Activated CD8-positive, alpha-beta T cell treated with anti-CD3 and anti-CD28 coated beads for 36 hours (primary cell): ENCODE results near the gene SLC25A48. TPM values are rescaled to one million over a fixed set of nuclear protein-coding genes. Genes with fewer than 3 reads are reported as not detected.

ENCODE experiments used
- ATAC-seq: fragments of 200-7000 bp; cut with Tn5 transposase; one replicate; pipeline ENCODE4 v1.10.0; 2021; ENCODE audit warnings: mild to moderate bottlenecking, moderate library complexity
- CTCF ChIA-PET: fragments of 350-600 bp; sonication (Branson Sonifier 250); formaldehyde crosslinking; loops from one replicate; lab custom pipeline; 2021; ENCODE audit warnings: antibody characterized with exemption; lab: Charles Lee
- POLR2A ChIA-PET: fragments of 350-600 bp; sonication (Branson Sonifier 250); formaldehyde crosslinking; loops from one replicate; lab custom pipeline; 2021; ENCODE audit warnings: antibody characterized with exemption; lab: Charles Lee
- DNase-seq: peaks from one replicate; pipeline ENCODE4 v3.0.0-alpha.2; 2020
- H3K27ac Mint-ChIP-seq: one replicate; pipeline ENCODE4 v1.8.0; 2021; ENCODE audit warnings: mild to moderate bottlenecking, mixed read lengths
- H3K27me3 Mint-ChIP-seq: one replicate; pipeline ENCODE4 v1.8.0; 2021; ENCODE audit warnings: mixed read lengths
- H3K36me3 Mint-ChIP-seq: one replicate; pipeline ENCODE4 v1.8.0; 2021; ENCODE audit warnings: low read depth, mixed read lengths
- H3K4me1 Mint-ChIP-seq: one replicate; pipeline ENCODE4 v1.8.0; 2021; ENCODE audit warnings: low read depth, mixed read lengths
- H3K4me3 Mint-ChIP-seq: one replicate; pipeline ENCODE4 v1.8.0; 2021; ENCODE audit warnings: mild to moderate bottlenecking, moderate library complexity, mixed read lengths
- H3K9me3 Mint-ChIP-seq: one replicate; pipeline ENCODE4 v1.8.0; 2021; ENCODE audit warnings: mixed read lengths
- intact Hi-C: fragments of 100-400 bp; cut with micrococcal nuclease; formaldehyde crosslinking; loops from one replicate; pipeline ENCODE4 v1.10.0; 2022
- total RNA-seq, 2 experiments: library from RNA; stranded (reverse); gene quantifications; one replicate each; pipeline ENCODE4 v1.2.3, GENCODE V29; 2021
- TF ChIP-seq, protein P1 (sequence below): fragments of 200-600 bp; IDR thresholded peaks from one replicate; pipeline ENCODE4 v1.8.0; 2022; ENCODE audit warnings: antibody characterized with exemption, mild to moderate bottlenecking

SLC25A48 gene
- total RNA-seq, 2 experiments from 2014 or later = not detected

DNA sequence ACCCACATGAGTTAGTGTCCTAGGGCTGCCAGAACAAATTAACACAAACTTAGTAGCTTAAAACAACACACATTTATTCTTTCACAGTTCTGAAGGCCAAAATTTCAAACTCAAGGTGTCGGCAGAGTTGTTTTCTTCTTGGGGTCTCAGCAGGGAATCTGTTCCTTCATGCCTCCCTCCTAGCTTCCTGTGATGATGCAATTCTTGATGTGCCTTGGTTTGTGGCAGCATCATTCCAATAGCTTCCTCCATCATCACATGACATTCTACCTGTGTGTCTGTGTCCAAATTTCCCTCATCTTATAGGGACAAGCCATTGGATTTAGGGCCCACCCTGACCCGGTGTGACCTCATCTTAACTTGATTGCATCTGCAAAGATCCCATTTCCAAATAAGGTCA, 12.2 kb upstream of the SLC25A48 start:
- POLR2A ChIA-PET = no interaction called here
- H3K36me3 Mint-ChIP-seq = no peaks in the 10 kb centered on the region

DNA sequence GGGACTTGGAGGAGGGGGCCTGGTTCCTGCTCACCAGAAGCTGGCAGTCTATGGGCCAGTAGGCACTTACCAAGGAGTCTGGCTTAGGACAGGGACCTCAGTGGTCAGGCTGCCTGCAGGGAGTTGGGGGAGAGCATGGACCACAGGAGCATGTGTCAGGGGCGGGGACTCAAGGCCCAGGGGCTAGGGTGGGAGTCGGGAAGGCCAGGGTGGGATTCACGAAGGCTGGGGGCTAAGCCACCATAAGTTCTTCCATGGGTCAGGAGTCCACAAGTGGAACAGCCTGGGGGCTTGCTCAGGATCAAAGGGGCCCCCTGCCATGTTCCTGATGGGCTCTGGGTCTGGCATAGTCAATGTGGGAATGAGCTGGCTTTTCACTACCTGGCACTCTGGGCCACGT, 11.5 kb upstream of the SLC25A48 start:
- TF ChIP-seq, protein P1, sequence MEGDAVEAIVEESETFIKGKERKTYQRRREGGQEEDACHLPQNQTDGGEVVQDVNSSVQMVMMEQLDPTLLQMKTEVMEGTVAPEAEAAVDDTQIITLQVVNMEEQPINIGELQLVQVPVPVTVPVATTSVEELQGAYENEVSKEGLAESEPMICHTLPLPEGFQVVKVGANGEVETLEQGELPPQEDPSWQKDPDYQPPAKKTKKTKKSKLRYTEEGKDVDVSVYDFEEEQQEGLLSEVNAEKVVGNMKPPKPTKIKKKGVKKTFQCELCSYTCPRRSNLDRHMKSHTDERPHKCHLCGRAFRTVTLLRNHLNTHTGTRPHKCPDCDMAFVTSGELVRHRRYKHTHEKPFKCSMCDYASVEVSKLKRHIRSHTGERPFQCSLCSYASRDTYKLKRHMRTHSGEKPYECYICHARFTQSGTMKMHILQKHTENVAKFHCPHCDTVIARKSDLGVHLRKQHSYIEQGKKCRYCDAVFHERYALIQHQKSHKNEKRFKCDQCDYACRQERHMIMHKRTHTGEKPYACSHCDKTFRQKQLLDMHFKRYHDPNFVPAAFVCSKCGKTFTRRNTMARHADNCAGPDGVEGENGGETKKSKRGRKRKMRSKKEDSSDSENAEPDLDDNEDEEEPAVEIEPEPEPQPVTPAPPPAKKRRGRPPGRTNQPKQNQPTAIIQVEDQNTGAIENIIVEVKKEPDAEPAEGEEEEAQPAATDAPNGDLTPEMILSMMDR = no peak
- H3K27ac Mint-ChIP-seq = no peak overlapping the region
- H3K4me1 Mint-ChIP-seq = no peaks in the 10 kb centered on the region
- intact Hi-C loops = no loop called here
- no peaks in the 10 kb centered on the region for H3K9me3 Mint-ChIP-seq
- ATAC-seq = no peak
- POLR2A ChIA-PET = no interaction called here
- H3K4me3 Mint-ChIP-seq = no peak overlapping the region
- no peak for DNase-seq
- peaks cover 2% of the 10 kb centered on the region for H3K27me3 Mint-ChIP-seq
- CTCF ChIA-PET = no interaction called here
- no peaks in the 10 kb centered on the region for H3K36me3 Mint-ChIP-seq

More for the DNA sequence above, 12.2 kb upstream of the SLC25A48 start:
- Mint-ChIP-seq H3K4me3 (no peak overlapping the region), H3K27me3 (peaks cover 2% of the 10 kb centered on the region), H3K27ac (no peak overlapping the region), H3K4me1 (no peaks in the 10 kb centered on the region), H3K9me3 (no peaks in the 10 kb centered on the region)
- ATAC-seq = no peak
- intact Hi-C loops = no loop called here
- TF ChIP-seq, protein P1 = no peak
- DNase-seq = no peak
- CTCF ChIA-PET = no interaction called here

DNA sequence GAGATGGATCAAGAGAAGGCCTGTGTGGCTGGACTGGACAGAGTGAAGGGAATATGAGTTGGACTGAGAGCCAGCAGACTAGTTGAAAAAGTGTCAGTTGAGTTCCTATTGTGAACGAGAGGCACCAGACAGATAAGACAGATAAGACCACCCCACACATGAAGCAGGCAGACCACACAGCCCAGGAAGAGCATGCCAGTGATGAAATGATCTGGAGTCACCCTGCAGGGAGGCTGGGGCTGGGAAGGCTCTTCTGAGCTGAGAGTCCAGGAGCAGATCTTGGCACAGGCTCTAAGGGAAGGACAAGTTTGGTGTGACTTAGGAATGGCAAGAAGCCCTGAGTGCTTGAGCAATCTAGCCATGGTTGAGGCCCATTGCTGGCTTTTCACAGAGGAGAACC, 10.6 kb upstream of the SLC25A48 start:
- no peaks in the 10 kb centered on the region for H3K27me3 Mint-ChIP-seq
- TF ChIP-seq, protein P1 = no peak
- POLR2A ChIA-PET = no interaction called here
- CTCF ChIA-PET = no interaction called here
- intact Hi-C loops = no loop called here
- ATAC-seq = no peak
- H3K27ac Mint-ChIP-seq = no peak overlapping the region
- no peaks in the 10 kb centered on the region for H3K9me3 Mint-ChIP-seq
- H3K4me3 Mint-ChIP-seq = no peak overlapping the region
- no peaks in the 10 kb centered on the region for H3K4me1 Mint-ChIP-seq
- no peak for DNase-seq
- no peaks in the 10 kb centered on the region for H3K36me3 Mint-ChIP-seq

DNA sequence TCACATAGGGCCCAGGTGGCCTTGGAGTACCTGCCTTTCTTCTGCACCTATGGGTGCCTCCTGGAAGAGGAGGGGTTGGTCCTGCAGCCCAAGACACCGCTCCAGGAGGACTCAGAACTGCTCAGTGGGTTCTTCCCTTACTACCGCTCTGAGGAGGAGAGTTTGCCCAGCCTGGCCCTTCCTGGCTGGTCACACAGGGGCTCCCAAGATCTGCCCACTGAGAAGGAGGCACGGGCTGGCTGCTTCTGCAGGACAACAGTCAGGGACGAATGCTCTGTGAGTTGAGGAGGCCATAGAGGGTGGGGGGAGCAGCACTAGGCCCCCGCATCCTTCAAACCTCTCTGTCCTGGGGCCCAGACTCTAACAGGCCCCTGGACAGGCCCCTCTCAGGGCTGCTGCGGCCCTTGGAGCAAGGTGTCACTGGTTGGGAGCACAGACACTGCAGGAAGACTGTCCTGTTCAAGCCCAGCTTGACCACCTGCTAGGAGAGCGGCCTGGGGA, 9.9 kb upstream of the SLC25A48 start:
- CTCF ChIA-PET = interaction anchor here (0.5 kb wide), 1 partner anchor 252 kb away, joined by 3 read pairs; no protein-coding TSS in a partner anchor
- no peaks in the 10 kb centered on the region for H3K27me3 Mint-ChIP-seq
- H3K4me3 Mint-ChIP-seq = no peak overlapping the region
- no peaks in the 10 kb centered on the region for H3K9me3 Mint-ChIP-seq
- intact Hi-C loops = no loop called here
- TF ChIP-seq, protein P1 = no peak
- POLR2A ChIA-PET = no interaction called here
- ATAC-seq (no peak), DNase-seq (no peak)
- H3K36me3 Mint-ChIP-seq = no peaks in the 10 kb centered on the region
- no peaks in the 10 kb centered on the region for H3K4me1 Mint-ChIP-seq
- H3K27ac Mint-ChIP-seq = no peak overlapping the region

DNA sequence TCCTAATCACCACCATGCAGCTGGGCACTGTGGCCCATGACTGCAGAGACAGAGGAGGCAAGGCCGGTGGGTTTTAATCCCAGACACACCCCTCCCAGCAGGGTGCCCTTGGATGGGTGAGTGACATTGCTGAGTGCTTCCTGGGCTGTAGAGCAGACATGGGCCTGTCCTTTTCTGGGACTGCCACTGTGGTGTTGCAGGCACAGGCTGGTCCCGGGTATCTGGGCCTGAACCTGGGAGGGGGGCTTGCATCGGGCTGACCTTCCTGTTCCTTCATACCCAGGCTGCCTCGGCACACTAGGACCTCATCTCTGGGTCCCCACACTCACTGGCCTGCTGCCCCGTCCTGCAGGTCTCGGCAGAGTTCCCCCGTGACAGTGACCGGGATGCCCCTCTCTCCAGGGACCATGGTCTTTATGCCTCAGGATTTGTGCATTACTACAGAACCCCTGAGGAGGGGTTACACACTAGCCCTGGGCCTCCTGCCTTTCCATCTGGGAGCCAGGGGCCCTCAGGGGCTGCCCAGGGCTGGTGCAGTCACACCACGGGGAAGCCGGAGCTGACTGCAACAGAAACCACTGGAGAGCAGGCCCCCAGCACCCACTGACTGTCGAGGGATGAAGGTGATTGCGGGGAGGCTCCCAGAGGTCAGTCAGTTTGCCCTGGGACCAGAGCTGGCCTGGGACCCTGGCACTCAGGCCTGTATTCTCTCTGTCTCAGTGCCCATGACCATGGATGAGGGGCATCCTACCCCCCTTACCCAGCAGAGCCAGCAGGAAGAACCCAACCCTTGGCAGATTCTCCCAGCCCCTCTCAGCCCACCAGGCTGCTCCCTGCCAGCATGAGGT, 8.9 kb upstream of the SLC25A48 start:
- no peak overlapping the region for H3K27ac Mint-ChIP-seq
- ATAC-seq (no peak), DNase-seq (no peak)
- TF ChIP-seq, protein P1 = no peak
- H3K36me3 Mint-ChIP-seq = no peaks in the 10 kb centered on the region
- no peaks in the 10 kb centered on the region for H3K9me3 Mint-ChIP-seq
- intact Hi-C loops = no loop called here
- ChIA-PET POLR2A (no interaction called here), CTCF (interaction anchor here (0.5 kb wide), 1 partner anchor 253 kb away, joined by 3 read pairs; no protein-coding TSS in a partner anchor)
- H3K4me3 Mint-ChIP-seq = no peak overlapping the region
- H3K27me3 Mint-ChIP-seq = peaks cover 6% of the 10 kb centered on the region
- no peaks in the 10 kb centered on the region for H3K4me1 Mint-ChIP-seq
